ENCODE results near the gene PAPPA. TPM values are rescaled to one million over a fixed set of nuclear protein-coding genes. Genes with fewer than 3 reads are reported as not detected.

PAPPA gene
- total RNA-seq, 1 donor from 2014 or later, result 1.3 TPM

DNA sequence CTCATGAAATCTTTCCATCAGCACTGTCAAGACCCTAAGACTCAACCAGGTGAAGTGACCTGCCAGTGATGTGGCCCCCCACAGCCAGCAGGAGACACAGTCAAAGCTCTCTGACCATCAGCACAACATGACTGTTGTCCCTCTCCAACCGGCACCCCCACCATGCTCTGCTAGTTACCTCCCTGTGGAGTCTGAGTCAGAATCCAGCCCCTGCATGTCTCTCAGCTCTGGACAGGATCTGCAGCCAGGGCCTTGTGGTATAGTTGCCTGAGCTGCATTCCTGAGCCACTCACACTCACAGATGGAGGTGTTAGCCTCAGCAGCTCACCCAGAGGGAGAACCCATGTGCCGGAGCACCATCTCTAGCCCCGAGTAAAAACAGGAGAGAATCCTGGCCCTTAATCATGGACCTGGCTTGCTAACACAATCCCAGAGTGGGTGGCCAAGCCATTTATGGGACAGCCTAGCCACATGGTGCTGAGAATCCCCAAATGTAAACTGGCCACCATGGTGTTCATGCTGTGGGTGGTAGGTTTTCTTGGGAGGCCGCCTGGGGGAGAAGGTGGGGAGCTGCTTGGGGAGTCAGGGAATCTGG lies 237.8 kb downstream of the PAPPA start:
- FAIRE-seq (no peak), DNase-seq (ENCODE audit: low read depth) (peak; percentile 96)
- H3K4me3 ChIP-seq (ENCODE audit: low read depth, low read length), result no peak overlapping the region
- TF ChIP-seq, protein P1, sequence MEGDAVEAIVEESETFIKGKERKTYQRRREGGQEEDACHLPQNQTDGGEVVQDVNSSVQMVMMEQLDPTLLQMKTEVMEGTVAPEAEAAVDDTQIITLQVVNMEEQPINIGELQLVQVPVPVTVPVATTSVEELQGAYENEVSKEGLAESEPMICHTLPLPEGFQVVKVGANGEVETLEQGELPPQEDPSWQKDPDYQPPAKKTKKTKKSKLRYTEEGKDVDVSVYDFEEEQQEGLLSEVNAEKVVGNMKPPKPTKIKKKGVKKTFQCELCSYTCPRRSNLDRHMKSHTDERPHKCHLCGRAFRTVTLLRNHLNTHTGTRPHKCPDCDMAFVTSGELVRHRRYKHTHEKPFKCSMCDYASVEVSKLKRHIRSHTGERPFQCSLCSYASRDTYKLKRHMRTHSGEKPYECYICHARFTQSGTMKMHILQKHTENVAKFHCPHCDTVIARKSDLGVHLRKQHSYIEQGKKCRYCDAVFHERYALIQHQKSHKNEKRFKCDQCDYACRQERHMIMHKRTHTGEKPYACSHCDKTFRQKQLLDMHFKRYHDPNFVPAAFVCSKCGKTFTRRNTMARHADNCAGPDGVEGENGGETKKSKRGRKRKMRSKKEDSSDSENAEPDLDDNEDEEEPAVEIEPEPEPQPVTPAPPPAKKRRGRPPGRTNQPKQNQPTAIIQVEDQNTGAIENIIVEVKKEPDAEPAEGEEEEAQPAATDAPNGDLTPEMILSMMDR (IDR thresholded peaks at IDR 0.05; ENCODE audit: insufficient read depth, low read length, severe bottlenecking), result no peak
- no peaks in the 10 kb centered on the region for H3K27me3 ChIP-seq (ENCODE audit: control insufficient read depth, insufficient read depth, low read length)
- H3K36me3 ChIP-seq (ENCODE audit: control insufficient read depth, insufficient read depth, low read length), result no peaks in the 10 kb centered on the region

DNA sequence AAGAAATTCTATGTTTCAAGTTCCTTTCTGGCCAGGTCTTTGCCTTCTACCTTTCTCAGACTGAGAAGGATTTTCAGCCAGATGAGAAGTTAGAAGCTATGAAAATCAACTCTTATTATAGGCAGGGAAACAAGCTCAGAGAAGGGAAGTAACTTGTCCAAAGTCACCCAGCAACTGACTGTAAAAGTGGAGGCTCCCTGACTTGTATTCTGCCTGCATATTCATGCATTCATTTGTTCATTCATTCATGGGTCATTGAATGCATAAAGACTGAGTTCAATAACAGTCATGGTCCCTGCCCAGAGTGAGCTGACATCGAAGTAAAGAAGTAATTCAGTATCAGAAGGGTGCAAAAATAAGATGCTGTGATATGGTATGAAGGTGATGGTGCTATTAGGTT lies 239.6 kb downstream of the PAPPA start:
- FAIRE-seq (no peak), DNase-seq (ENCODE audit: low read depth) (no peak)
- no peaks in the 10 kb centered on the region for H3K27me3 ChIP-seq (ENCODE audit: control insufficient read depth, insufficient read depth, low read length)
- TF ChIP-seq, protein P1 (IDR thresholded peaks at IDR 0.05; ENCODE audit: insufficient read depth, low read length, severe bottlenecking), result no peak
- no peak overlapping the region for H3K4me3 ChIP-seq (ENCODE audit: low read depth, low read length)
- no peaks in the 10 kb centered on the region for H3K36me3 ChIP-seq (ENCODE audit: control insufficient read depth, insufficient read depth, low read length)

DNA sequence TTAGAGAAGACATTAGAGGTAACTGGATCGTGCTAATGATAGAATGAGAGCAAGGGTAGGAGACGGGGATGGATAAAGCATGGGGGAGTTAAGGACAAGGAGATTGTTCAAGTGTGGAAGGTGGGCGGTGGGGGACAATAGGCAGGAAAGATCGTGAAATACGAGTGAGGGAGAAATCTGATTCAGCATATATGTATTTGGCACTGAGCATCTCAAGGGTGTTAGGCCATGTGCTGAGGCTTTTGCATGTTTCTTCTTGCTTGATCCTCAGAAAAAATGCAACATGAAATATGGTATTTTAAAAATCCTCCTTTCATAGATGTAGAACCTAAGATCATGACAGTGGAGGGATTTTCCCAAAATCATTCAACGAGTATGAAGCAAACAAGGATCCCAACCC lies 240.5 kb downstream of the PAPPA start:
- FAIRE-seq (no peak), DNase-seq (ENCODE audit: low read depth) (peak; percentile 66)
- Histone ChIP-seq H3K4me3 (ENCODE audit: low read depth, low read length) (no peak overlapping the region), H3K36me3 (ENCODE audit: control insufficient read depth, insufficient read depth, low read length) (no peaks in the 10 kb centered on the region), H3K27me3 (ENCODE audit: control insufficient read depth, insufficient read depth, low read length) (no peaks in the 10 kb centered on the region)
- TF ChIP-seq, protein P1 (IDR thresholded peaks at IDR 0.05; ENCODE audit: insufficient read depth, low read length, severe bottlenecking), result no peak

DNA sequence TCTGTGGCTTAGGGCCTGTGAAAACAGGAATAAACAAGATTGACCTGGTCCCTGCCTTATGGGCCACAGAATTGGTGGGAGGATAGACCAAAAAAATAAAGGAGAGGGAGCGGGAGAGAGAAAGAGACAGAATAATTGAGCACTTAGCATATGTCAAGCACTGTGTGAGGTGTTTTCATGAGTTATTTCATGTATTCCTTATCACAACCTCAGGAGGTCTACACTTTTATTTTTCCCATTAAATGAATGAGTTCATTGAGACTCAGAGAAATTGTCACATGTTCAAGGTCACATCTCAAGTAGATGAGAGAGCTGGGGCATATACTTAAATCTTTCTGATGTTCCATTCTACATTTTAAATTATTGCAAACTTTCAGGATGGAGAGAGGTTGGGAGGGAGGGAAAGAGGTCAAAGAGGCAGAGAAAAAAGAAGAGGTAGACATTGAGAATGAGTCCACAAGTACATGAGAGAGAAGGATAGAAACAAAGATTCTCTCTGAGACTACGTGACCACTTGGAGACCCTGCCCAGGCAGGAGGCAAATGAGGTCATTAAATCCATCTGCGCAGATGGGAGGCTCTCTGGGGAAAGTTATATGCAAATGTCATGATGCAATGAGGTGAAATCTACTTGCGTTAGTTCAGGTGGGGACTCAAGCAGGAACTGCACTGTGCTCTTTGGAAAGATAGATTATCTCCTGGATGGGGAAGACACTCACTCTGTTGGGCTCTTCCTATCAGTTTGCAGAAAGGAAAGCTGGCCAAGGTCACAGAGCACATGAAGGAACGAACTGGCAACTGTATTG lies 241.5 kb downstream of the PAPPA start:
- Histone ChIP-seq H3K4me3 (ENCODE audit: low read depth, low read length) (no peak overlapping the region), H3K36me3 (ENCODE audit: control insufficient read depth, insufficient read depth, low read length) (no peaks in the 10 kb centered on the region), H3K27me3 (ENCODE audit: control insufficient read depth, insufficient read depth, low read length) (no peaks in the 10 kb centered on the region)
- FAIRE-seq (no peak), DNase-seq (ENCODE audit: low read depth) (no peak)
- TF ChIP-seq, protein P1 (IDR thresholded peaks at IDR 0.05; ENCODE audit: insufficient read depth, low read length, severe bottlenecking), result no peak

DNA sequence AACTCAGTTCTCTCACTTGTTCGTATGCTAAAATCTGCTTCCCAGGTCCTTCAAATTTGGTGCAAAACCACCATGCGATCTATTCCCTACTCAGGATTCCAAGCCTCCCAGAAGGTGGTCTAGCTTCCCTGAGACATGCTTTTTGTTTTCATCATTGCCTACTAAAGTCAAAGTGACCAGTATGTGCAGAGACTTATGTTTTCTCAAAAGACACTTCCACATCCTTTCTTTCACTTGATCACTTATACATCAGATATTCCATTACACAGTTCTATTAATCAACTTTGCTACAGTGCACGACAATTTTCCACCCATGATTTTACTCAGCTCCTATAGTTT lies 242.1 kb downstream of the PAPPA start:
- no peaks in the 10 kb centered on the region for H3K27me3 ChIP-seq (ENCODE audit: control insufficient read depth, insufficient read depth, low read length)
- no peaks in the 10 kb centered on the region for H3K36me3 ChIP-seq (ENCODE audit: control insufficient read depth, insufficient read depth, low read length)
- no peak for DNase-seq (ENCODE audit: low read depth)
- H3K4me3 ChIP-seq (ENCODE audit: low read depth, low read length), result no peak overlapping the region
- no peak for FAIRE-seq
- TF ChIP-seq, protein P1 (IDR thresholded peaks at IDR 0.05; ENCODE audit: insufficient read depth, low read length, severe bottlenecking), result no peak
